Measurements from ENCODE around the gene ADGRD1. TPM values are rescaled to one million over a fixed set of nuclear protein-coding genes. Genes with fewer than 3 reads are reported as not detected.
A peak's percentile ranks its signal among the peaks of the same experiment; 100 is the strongest.

The ADGRD1 gene
- polyA plus RNA-seq, 3 donors, result 4.7 to 17.9 (median 4.9) TPM

GRCh38 chr12:130973906-130974305, 20.2 kb downstream of the ADGRD1 start:
- 100% methylated on average over 6 of the region's 10 CpGs for whole genome bisulfite sequencing (ENCODE audit: insufficient coverage)
- H3K27ac ChIP-seq (ENCODE audit: low read depth in 1 of 2, low read length in 2 of 2), result no peak overlapping the region
- H3K9me3 Mint-ChIP-seq, result peaks cover 0 to 6% (median 3%) of the 10 kb centered on the region in 7 donors
- peaks cover 20 to 24% of the 10 kb centered on the region in 2 donors for H3K4me1 ChIP-seq (ENCODE audit: control insufficient read depth in 1 of 2, insufficient read depth in 2 of 2, low read length in 2 of 2)
- H3K36me3 ChIP-seq (replicated peaks in 1 of 2; ENCODE audit: control insufficient read depth in 1 of 2, insufficient read depth in 2 of 2, low read length in 2 of 2), result peaks cover 16 to 54% of the 10 kb centered on the region in 2 donors
- H3K9me3 ChIP-seq (replicated peaks in 1 of 2; ENCODE audit: control insufficient read depth in 1 of 2, insufficient read depth in 1 of 2, low read length in 2 of 2), result no peaks in the 10 kb centered on the region
- no peaks in the 10 kb centered on the region for H3K27me3 ChIP-seq (ENCODE audit: control insufficient read depth in 2 of 2, insufficient read depth in 2 of 2, low read length in 2 of 2)
- H2AFZ ChIP-seq (ENCODE audit: insufficient read depth, low read depth, low read length, poor library complexity, severe bottlenecking), result no peak overlapping the region
- no peaks in the 10 kb centered on the region for H3K79me2 ChIP-seq (ENCODE audit: insufficient read depth, low read length)
- H3K4me2 ChIP-seq (replicated peaks; ENCODE audit: extremely low read depth, low read length, poor library complexity, severe bottlenecking), result no peak overlapping the region
- peaks cover 68 to 70% of the 10 kb centered on the region in 2 donors for H3K36me3 Mint-ChIP-seq
- H4K20me1 ChIP-seq (ENCODE audit: insufficient read depth, low read length), result no peaks in the 10 kb centered on the region
- DNase-seq, result no peak
- H3K4me1 Mint-ChIP-seq, result peaks cover 39% of the 10 kb centered on the region
- H3K4me3 Mint-ChIP-seq, result no peak overlapping the region
- no peak overlapping the region for H3K4me3 ChIP-seq (replicated peaks in 1 of 3; ENCODE audit: low read depth in 2 of 3, low read length in 3 of 3)
- H3K27ac Mint-ChIP-seq, result no peak overlapping the region
- intact Hi-C loops (cut with micrococcal nuclease), result no loop called here
- no peak overlapping the region for H3K9ac ChIP-seq (ENCODE audit: insufficient read depth, low read length, poor library complexity, severe bottlenecking)
- TF ChIP-seq, protein P1, sequence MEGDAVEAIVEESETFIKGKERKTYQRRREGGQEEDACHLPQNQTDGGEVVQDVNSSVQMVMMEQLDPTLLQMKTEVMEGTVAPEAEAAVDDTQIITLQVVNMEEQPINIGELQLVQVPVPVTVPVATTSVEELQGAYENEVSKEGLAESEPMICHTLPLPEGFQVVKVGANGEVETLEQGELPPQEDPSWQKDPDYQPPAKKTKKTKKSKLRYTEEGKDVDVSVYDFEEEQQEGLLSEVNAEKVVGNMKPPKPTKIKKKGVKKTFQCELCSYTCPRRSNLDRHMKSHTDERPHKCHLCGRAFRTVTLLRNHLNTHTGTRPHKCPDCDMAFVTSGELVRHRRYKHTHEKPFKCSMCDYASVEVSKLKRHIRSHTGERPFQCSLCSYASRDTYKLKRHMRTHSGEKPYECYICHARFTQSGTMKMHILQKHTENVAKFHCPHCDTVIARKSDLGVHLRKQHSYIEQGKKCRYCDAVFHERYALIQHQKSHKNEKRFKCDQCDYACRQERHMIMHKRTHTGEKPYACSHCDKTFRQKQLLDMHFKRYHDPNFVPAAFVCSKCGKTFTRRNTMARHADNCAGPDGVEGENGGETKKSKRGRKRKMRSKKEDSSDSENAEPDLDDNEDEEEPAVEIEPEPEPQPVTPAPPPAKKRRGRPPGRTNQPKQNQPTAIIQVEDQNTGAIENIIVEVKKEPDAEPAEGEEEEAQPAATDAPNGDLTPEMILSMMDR (IDR thresholded peaks at IDR 0.05), result no peak
- H3K27me3 Mint-ChIP-seq (ENCODE audit: low read depth in 3 of 3), result peaks cover 0 to 2% (median 0%) of the 10 kb centered on the region in 3 donors

GRCh38 chr12:130975116-130975515, 21.4 kb downstream of the ADGRD1 start:
- H3K27me3 Mint-ChIP-seq (ENCODE audit: low read depth in 3 of 3), result peaks cover 0 to 2% (median 0%) of the 10 kb centered on the region in 3 donors
- Histone ChIP-seq H3K9ac (ENCODE audit: insufficient read depth, low read length, poor library complexity, severe bottlenecking) (no peak overlapping the region), H3K36me3 (replicated peaks in 1 of 2; ENCODE audit: control insufficient read depth in 1 of 2, insufficient read depth in 2 of 2, low read length in 2 of 2) (peaks cover 16 to 49% of the 10 kb centered on the region in 2 donors), H3K9me3 (replicated peaks in 1 of 2; ENCODE audit: control insufficient read depth in 1 of 2, insufficient read depth in 1 of 2, low read length in 2 of 2) (no peaks in the 10 kb centered on the region), H3K79me2 (ENCODE audit: insufficient read depth, low read length) (no peaks in the 10 kb centered on the region), H3K27ac (ENCODE audit: low read depth in 1 of 2, low read length in 2 of 2) (no peak overlapping the region), H3K4me2 (replicated peaks; ENCODE audit: extremely low read depth, low read length, poor library complexity, severe bottlenecking) (no peak overlapping the region), H4K20me1 (ENCODE audit: insufficient read depth, low read length) (no peaks in the 10 kb centered on the region), H3K4me1 (ENCODE audit: control insufficient read depth in 1 of 2, insufficient read depth in 2 of 2, low read length in 2 of 2) (peaks cover 30 to 36% of the 10 kb centered on the region in 2 donors), H3K27me3 (ENCODE audit: control insufficient read depth in 2 of 2, insufficient read depth in 2 of 2, low read length in 2 of 2) (no peaks in the 10 kb centered on the region), H2AFZ (ENCODE audit: insufficient read depth, low read depth, low read length, poor library complexity, severe bottlenecking) (no peak overlapping the region), H3K4me3 (replicated peaks in 1 of 3; ENCODE audit: low read depth in 2 of 3, low read length in 3 of 3) (no peak overlapping the region)
- peaks cover 66% of the 10 kb centered on the region in 2 donors for H3K36me3 Mint-ChIP-seq
- no peak overlapping the region for H3K4me3 Mint-ChIP-seq
- intact Hi-C loops (cut with micrococcal nuclease), result no loop called here
- peak overlapping the region in 1 of 7 donors; percentile 37 for H3K27ac Mint-ChIP-seq
- peaks cover 0 to 6% (median 3%) of the 10 kb centered on the region in 7 donors for H3K9me3 Mint-ChIP-seq
- WGBS (ENCODE audit: insufficient coverage), result 90% methylated on average over 5 of the region's 7 CpGs
- DNase-seq, result no peak
- H3K4me1 Mint-ChIP-seq, result peaks cover 51% of the 10 kb centered on the region
- TF ChIP-seq, protein P1 (IDR thresholded peaks at IDR 0.05), result no peak
